NCI-H2196 (cell line): ENCODE measurements around the gene CD58.

Experiments used
- DNase-seq: peaks from one replicate; lab custom pipeline; 2025; ENCODE audit not compliant: unreplicated experiment; lab: John Stamatoyannopoulos, UW

Gene CD58

DNA sequence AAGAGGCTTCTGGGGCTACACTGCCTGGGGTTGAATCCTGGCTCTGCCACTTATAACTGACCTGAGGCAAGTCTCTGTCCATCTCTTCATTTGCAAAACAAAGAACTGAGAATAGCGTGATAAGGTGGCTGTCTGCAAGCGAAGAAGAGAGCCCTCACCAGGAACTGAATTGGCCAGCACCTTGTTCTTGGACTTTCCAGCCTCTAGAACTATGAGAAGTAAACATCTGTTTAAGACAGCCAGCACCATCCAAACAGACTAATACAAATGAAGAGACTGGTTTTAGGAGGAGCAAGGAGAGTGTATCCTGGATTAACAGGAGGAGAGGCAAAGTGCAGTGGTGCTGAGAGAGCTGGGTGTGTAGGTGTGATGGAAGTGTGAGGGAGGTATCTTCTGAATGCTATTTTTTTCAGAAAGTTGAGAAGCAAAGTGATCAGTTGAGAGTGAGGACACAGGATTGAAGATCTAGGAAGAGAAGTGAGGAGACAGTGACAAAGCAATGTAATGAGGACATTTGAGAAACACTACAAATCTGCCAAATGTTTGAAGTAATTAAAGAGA lies 59.3 kb downstream of the CD58 start:
- DNase-seq = no peak

DNA sequence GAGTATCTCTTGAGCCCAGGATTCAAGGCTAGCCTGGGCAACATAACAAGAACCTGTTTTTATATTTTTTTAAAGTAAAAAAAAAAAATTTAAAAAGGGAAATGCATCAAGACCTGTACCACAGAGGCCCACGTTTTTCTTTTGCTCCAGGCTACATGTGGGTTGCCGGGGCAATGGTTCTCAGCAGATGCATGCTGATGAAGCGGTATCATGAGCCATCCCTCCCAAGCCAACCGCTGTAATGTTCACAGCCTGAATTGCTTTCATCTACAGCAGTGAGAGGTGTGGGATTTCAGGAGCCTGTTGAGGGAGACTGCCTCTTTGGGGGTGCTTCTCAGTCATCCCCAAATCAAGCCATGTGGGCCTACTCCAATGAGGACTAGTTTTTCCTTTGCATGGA lies 60.5 kb downstream of the CD58 start:
- no peak for DNase-seq

DNA sequence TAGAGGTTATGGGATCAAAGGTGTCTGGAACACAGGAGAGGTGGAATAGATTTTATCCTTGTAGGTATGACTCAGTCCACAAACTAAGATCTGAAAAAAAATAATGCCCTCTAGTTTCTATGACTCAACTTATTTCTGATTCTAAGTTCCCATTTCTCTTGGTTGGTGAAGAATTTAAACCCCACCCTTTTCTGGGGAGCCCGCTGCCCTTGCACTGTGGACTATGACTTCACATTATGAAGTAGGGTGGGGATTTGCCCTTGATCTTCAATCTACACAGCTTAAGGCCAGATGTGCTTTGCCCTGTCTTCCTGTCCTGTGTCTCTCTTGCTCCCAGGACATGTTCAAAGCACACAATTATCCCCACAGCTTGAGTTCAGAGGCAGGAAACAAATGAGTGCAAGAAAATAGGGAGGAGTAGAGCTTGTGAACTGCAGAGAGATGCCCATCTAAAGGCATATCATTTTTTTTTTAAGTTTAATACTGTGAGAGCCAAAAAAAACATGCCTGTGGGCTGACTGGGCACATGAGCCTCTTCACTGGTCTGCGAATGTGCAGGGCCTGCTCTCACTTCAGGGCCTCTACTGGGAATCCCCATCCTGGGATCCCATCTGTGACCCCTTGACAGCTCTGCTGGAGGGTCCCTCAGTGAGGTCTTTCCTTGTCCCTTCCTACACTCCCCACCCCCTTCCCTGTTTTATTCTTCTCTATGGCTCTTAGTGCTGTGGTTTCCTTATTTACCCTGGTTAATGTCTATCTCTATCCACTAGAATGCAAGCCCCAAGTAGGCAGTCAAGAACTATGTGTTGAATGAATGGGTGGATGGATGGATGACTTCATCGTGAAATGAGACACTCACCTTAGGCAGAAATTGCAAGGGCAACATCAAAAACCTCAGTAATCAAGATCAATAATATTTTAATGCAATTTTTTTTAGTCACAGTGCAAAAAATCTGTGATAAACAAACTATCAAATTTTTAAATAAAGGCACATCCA lies 61.5 kb downstream of the CD58 start:
- no peak for DNase-seq

DNA sequence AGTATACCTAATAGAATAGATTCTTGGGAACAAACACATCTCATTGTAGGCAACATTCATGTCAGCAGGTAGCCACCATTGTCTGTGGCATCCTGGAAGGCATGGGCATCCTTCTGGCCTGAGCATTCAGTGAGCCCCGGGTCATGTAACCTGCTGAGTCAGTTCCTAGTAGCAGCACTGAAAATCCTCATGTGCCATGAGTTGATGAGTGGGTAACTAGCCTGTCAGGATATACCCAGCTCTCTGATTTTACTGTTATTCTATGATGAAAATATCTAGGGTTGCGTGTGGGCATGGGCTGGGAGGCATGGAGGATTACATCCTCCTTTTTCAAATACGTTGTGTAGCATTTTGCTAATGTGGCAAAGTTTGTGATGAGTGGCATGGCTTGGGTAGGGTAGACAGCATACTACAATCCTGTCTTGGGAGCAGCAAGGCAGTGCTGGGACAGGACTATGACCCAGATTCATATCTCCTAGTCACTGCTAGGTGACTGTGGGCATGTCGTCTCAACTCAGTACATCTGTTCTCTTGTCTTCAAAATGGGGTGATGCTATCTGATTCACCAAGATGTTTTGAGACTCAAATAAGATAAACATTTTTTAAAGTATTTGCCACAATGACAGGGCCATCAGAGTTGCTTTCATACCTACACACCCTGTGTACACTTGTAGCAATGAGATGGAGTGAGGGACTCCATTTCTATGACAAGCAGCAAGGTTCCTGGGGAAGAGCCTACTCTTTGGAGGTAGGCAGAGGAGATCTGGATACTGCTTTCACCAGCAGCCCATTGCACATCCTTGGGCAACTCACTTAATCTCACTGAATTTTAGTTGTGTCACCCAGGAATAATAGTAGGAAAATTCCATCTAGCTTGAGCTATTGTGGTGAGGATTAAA lies 62.5 kb downstream of the CD58 start:
- DNase-seq = no peak

DNA sequence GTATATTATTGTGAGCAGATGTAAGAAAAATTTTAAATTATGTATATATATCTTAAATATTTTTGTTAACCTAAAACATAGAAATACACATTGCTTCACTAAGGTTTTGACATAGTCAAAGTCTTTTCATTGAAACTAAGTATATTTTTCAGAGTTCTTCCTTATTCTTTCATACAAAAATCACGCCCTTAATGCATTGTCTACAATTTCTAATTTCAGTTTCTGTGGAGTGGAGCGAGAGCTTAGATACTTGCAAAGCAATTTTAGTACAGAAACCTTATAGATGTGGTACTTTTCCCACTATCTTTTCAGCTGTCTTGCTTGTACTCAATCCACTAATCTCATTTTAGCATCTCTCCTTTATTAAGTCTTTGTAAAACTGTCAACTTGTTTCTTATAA lies 63.2 kb downstream of the CD58 start:
- no peak for DNase-seq

DNA sequence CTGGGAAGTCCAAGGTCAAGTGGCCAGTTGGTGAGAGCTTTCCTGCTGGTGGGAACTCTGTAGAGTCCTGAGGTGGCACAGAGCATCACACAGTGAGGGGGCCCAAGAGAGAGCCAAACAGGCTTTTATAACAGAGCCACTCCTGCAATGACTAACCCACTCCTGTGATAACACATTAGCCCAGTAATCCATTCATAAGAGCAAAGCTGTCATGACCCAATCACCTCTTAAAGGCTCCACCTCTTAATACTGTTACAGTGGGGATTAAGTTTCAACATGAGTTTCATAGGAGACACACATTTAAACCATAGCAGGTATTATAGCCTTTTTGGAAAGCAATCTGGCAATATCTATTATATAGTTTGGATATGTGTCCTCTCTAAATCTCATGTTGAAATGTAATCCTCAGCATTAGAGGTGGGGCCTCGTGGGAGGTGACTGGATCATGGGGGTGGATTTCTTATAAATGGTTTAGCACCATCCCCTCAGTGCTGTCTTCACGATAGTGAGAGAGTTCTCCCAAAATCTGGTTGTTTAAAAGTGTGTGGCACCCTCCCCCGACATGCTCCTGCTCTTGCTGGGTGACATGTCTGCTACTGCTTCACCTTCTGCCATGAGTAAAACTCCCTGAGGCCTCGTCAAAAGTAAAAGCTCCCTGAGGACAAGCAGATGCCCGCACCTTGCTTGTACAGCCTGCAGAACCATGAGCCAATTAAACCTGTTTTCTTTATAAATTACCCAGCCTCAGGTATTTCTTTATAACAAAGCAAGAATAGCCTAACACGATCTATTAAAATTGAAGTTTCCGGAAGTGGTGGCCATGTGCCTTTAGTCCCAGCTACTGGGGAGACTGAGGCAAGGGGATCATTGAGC lies 64.5 kb downstream of the CD58 start:
- no peak for DNase-seq

DNA sequence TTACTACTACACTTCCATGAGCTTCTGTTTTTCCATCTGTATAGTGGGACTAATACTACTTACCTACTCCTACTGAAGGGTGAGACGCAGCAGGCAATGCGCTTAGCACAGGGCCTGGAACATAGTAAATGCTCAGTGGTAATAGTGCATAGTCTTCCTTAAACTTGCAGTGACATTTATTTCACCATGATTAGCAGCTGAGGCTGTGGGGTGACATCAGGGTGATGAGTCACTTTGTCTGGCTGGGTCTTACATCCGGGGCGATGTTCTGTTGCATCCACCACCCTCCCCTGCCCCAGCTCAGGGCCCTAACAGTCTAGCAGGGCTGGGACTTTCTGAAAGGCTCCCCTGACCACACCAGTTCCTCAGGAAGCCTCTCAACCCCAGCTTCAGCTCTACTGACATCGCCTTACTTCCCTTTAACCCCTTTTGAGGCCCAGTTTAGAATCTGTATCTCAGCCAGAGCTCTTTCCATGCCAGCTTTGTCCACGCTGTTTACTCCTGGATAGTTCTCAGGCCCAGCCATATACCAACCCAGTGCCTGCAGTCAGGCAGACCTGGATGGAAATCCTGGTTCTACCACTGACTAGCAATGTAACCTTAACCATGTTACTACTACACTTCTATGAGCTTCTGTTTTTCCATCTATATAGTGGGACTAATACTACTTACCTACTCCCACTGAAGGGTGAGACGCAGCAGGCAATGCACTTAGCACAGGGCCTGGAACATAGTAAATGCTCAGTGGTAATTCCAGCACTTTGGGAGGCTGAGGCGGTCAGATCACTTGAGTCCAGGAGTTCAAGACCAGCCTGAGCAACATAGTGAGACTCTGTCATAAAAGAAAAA lies 66.3 kb downstream of the CD58 start:
- no peak for DNase-seq

DNA sequence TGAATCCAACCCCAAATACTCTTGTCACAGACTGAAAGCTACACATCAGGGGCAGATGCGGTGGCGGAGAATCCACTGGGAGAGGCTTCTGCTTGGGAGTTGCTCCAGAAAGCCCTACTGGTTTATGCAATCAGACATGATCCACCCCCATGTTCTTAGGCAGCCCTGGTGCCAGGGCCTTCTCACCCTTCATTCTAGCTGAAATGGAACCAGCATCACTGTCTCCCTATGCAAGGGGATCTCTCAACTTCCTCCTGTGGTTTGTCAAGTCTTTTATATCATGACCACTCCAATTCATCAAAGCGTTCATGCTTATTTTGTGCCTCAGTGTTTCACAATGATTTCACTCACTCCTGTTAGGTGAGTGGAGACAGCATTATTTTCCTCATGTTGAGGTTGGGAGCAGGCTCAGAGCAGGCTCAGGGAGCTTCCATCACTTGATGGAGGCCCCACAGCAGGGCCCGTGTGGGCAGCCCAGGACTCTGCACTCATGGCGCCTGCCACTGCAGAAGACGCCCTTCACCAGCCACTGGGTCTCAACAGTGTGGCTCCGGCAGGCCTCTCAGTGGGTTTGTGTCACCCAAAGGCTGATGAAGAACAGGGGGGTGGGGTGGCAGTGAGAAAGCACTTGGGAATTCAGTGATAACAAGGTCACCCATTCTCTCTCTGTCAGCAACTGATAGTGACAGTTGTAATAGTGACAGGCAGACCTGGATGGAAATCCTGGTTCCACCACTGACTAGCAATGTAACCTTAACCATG lies 67.1 kb downstream of the CD58 start:
- no peak for DNase-seq

DNA sequence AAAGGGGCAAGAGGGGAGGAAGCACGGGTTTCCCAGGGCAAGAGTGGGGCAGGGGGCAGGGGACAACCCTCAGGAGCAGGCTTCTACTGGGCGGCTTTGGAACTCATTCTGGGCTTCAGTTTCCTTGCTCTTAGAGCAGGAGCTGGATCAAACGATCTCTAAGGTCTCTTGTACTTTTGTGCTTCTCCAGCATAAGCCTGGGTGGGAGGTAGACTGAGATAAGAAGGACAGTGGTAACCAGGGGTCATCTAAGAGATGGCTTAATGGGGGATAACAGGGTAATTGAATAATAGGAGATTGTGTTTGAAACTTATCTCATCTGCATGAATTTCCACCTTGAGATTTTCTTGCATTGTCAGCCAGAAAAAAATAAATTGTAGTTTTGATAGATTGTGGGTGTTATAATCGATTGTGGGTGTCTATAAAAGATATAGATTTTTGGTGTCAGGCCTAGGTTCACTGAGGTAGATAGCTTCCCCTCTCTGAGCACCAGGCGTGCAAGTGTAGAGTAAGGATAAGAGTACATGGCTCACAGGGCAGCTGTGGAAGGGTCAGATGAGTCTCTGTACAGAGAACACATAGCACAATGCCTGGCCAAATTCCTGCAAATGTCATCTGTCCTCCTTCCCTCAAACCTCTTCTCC lies 68.0 kb downstream of the CD58 start:
- DNase-seq = no peak

DNA sequence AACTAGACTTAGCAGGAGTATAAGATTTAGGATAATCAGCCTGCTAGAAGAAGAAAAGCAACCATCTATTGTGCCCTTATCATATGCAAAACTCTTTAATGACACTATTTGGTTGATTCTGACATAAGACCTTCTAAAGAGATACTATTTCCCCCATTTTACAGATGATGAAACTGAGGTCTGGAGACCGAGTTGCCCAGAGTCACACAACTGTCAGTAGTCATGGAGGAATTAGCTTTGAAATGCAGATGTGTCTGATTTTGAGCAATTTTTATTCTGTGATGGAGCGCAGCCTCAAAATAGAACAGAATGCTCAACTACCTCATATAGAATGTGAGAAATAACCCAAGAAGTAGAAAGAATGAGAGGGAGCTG lies 69.0 kb downstream of the CD58 start:
- DNase-seq = no peak

DNA sequence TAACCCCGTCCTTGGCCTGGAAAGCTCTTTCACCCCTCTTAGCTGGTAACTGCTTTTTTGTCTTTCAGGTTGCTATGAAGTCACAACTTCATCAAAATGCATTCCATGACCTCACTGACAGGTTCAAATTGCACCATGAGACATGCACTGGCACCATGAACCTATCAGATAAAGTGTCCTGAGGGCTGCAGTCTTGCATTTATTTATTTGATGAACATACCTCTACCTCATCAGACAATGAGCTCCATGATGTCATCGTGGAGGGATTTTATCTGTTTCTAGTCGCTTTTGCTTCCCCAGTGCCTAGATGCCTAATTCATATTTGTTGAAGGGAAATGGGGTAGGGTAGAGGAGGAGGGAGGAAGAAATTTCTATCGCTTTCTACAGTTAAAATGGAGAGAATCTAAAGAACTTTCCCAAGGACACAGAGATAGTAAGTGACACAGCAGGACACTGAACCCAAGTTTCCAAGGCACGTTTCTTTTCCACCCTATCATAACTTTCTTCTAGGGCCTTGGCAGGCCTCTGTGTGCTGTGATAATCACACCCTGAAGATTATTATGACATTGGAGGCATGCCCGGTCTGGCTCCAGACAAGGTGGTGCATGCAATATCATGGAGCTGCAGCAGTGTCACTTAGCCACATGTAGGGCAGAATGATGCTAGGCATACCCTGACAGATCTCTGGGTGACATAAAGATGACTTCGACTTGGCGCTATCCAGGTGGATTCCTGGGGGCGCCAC lies 69.5 kb downstream of the CD58 start:
- no peak for DNase-seq

DNA sequence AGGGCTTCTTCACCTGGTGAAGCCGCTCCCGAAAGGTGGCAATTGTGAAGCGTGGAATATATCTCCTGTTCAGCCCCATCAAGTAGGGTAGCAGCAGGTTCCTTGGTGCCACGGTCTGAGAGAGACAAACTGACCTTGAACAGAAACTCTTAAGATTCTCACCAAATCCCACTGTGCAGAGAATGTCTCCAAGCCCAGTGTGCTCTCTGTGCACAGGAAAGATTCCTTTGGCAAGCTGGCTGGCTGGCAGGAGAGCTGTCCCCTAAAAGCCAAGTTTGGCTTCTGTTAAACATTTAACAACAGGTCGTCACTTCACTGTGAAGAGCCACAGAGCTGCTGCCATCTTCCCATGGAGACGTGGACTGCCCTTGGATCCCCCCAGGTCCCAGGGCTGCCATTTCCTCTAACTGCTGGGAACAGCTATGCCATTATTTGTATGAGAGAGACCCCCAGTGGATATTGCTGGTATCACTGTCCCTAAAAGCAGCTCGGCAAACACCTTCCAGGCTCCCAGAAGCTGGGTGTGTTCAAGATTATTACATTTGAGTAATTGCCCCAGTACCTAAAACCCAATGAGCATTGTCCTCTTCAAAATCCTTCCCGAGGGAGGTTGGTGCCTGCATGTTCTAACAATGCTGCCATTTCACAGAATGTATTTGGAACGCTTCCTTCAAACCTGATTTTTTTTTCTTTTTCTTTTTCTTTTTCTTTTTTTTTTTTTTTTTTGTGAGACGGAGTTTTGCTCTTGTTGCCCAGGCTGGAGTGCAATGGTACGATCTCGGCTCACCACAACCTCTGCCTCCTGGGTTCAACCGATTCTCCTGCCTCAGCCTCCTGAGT lies 71.8 kb downstream of the CD58 start:
- peak; percentile 65 for DNase-seq

DNA sequence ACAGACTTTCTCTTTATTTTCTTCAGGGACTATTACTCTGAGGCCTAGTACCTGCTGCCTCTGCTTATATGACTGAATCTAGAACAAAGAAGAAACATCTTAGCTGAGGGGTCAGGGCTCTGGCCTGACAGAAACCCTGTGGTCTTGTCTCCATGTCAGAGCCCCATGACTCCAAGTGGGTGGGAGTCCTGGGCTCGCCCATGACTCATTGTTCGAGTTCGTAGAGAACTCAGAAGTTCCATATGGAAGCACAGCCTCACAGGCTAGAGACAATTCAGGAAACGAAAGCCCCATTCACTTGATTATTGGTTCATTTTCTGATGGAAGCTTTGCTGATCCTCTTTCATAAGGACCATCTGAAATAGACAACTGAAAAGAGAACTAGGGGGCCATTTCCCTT lies 73.2 kb downstream of the CD58 start:
- no peak for DNase-seq

DNA sequence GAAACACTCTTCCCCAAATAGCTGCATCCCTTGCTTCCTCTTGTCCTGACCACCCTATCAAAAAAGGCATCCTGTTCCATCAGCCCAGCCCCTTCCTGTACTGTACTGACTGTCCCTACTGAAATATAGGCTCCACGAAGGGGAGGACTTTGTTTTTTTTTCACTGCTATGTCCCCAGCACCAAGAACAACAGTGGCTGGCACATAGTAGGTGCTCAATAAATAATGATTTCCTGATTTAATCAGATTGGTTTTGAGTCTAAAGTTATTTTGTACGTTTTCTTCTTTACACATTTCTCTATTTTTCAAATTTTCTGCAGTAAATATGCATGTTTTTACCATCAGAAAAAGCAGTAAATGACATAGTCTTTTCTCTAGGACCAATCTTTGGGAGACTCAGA lies 73.9 kb downstream of the CD58 start:
- DNase-seq = no peak

DNA sequence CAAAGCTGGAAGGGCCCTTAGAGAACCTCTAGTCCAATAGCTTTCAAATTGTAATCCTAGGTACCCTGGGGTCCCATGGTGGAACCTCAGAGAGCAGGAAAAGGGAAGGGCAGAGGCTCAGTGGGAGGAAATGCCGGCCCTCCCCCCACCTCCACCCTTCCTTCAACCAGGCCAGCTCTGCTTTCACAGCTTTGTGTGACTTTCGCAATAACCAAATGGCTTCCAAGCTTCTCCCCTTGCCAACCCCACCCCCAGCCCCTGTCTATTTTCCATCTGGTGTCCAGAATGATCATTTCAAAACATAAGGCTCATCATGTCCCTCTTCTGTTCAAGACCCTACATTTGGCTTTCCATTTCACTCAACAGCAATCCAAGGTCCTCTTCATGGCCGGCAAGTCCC lies 74.4 kb downstream of the CD58 start:
- no peak for DNase-seq

DNA sequence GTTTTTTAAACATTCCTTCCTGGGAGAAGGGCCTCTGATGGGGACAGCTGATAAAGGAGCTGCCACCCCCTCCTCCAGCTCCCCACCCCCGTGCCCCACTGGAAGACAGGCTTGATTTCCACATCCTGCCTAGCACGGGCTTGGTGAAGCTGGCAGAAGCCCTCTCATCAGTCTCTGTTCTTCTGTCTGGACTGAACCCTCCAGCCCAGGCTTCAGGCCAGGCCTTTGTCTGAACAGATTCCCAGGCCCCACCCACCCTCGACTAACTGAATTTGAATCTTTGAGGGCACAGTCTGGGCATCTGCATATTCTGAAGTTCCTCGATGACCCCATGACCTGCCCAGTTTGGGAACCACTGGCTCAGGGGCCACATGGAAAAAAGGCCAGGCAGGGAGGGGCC lies 75.3 kb downstream of the CD58 start:
- no peak for DNase-seq

DNA sequence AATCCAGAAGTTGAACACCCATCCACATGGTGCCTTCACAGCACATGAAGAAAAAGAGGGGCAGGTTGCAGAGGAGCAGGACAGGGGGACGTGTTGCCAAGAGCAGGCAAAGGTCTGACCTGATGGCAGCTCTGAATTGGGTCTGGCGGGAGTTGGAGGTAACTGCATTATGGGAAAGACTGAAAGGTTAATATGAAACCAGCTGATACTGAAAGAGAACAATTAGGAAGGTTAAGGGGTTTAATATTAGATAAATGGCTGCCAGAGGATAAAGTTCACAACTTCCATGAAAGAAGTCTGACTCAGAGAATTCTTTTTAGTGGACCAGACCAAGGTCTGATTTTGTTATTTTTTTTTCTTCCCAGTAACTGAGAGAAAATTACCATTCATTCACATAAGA lies 76.1 kb downstream of the CD58 start:
- no peak for DNase-seq
